ENCODE measurements around the gene LRIG1. TPM values are rescaled to one million over a fixed set of nuclear protein-coding genes. Genes with fewer than 3 reads are reported as not detected.

The LRIG1 gene
- total RNA-seq, 1 donor from 2014 or later: 64.1 TPM

DNA sequence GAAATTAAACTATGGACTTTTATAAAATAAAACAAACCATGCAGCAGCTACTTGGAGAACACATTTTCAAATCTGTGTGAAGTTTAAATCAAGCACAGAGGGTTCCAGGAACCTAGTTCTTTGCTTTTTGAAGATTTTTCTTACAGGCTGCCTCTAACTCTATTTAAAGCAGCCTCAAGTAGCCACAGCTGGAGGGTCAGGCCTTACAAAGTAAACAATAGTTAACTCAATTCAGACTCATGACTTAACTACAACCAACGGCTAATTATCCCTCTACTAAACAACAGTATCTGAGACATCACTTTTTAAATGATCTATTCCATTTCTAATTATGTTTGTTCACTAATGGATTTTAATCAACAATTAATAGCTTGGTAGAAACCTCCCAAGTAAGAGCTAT, 9.8 kb downstream of the LRIG1 start:
- intact Hi-C loops (cut with micrococcal nuclease): loop anchor here (1.0 kb wide), 2 partner anchors 10 to 19 kb away; no protein-coding TSS in a partner anchor

DNA sequence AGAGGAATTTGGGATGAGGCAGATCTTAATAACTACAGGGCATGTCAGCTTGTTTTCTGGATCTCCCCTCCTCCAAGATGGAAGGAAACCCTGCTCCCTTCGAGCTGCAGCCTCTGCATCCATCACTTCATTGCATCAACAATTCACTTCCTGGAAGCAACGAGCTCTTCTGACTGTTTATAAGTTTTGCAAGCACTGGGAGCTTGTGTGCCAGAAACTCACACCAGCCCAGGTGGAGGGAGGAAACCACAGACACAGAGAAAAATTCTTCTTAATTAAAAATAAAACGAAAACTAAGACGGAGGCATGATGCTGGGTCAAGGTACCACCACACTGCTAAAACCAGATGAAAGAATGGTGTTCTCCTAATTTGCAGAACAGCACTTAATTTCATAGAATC, 10.6 kb downstream of the LRIG1 start:
- intact Hi-C loops (cut with micrococcal nuclease): loop anchor here (1.0 kb wide), 2 partner anchors 9 to 18 kb away; no protein-coding TSS in a partner anchor

DNA sequence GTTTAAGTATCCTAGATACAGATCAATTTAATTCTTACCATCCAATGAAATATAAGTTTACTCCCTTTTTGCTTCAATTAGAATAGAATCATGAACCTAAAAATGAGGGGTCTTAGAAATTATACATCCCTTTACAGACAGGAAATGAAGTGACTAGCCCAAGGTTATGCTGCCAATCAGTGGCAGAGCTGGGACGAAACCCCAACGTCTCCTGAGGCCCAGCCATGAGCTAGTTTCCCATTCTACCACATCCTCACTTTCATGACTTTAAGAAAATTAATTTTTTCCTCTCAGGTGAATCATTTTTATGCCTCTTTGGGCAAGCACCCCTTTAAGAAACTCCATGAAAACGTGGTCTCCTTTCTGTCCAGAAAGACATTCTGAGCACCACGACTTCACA, 11.2 kb downstream of the LRIG1 start:
- intact Hi-C loops (cut with micrococcal nuclease): no loop called here

DNA sequence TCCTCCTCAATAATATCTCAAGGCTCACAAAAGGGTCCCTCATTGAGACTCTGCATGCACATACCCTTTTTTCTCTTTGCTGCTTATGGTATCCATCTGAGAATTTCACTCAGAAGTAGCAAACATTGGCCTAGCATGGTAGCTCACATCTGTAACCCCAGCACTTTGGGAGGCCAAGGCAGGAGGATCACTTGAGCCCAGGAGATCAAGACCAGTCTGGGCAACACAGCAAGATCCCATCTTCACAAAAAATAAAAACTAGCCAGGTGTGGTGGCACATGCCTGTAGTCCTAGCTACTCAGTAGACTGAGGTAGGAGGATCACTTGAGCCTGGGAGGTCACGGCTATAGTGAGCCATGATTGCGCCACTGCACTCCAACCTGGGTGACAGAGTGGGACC, 11.7 kb downstream of the LRIG1 start:
- intact Hi-C loops (cut with micrococcal nuclease): no loop called here

DNA sequence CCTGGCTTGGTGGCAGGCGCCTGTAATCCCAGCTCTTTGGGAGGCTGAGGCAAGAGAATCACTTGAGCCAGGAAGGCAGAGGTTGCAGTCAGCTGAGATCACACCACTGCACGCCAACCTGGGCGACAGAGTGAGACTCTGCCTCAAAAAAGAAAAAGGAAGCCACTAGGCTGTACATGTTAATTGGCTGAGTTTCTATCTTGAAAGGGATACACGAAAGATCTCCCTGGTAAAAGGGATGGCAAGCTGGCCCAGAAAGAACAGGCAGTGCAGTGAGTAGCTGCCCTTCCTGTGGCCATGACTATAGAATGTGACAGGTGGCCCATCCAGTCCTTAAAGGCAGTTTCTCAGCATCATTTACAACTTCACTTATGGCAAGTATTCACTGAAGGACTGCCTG, 12.3 kb downstream of the LRIG1 start:
- intact Hi-C loops (cut with micrococcal nuclease): loop anchor here (1.0 kb wide), 1 partner anchor 9 kb away; no protein-coding TSS in a partner anchor

DNA sequence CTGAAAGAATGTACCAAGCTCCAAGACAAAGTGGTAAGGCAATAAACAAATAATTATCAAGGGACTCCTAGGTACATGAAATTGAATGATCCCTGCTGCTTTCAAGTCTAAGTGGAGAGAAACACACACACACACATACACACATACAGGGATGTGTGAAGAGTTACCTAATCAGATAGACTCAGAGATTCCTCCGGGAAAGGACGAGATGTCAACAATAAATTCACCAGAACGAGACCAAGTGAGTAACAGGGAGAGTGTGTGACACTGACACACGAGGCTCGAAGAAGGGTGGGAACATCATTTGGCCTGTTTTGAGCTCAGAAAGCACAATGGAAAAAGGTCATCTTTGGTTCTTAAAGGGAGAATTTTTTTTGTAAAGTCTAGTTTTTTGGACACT, 13.4 kb downstream of the LRIG1 start:
- intact Hi-C loops (cut with micrococcal nuclease): no loop called here

DNA sequence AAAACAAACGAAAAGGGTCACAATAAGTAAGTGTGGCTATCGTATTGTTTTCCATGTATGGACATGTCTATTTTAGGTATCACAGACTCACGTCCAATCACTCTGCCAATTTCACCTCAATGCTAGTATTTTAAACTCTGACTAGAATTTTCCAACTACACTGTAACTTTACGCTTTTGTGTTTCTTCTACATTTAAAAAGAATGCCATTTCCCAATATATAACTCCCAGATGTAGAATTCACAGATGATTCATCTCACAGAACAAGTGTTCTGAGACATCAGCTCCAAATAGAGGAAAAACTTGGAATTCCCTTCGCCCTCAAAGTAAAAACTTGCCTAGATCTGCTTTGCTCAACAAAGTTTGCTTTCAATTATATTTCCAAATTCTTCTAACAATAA, 14.2 kb downstream of the LRIG1 start:
- intact Hi-C loops (cut with micrococcal nuclease): no loop called here

DNA sequence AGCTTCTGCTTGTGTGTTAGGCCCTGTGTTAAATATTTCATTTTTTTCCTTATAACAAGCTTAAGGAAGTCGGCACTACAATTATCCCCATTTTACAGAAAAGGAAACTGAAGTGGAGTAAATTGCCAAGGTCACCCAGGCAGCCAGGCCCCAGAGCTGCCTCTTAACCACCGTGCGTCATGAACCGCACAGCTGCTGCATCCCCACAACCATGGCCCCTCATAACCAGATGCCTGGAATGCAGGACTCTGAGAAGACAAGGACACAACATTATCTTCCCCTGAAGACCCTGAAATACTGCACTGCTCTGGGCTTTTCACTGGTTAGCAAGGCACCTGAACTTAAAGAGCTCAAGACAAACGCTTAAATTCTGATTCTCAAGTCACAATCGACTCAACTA, 14.6 kb downstream of the LRIG1 start:
- intact Hi-C loops (cut with micrococcal nuclease): no loop called here

DNA sequence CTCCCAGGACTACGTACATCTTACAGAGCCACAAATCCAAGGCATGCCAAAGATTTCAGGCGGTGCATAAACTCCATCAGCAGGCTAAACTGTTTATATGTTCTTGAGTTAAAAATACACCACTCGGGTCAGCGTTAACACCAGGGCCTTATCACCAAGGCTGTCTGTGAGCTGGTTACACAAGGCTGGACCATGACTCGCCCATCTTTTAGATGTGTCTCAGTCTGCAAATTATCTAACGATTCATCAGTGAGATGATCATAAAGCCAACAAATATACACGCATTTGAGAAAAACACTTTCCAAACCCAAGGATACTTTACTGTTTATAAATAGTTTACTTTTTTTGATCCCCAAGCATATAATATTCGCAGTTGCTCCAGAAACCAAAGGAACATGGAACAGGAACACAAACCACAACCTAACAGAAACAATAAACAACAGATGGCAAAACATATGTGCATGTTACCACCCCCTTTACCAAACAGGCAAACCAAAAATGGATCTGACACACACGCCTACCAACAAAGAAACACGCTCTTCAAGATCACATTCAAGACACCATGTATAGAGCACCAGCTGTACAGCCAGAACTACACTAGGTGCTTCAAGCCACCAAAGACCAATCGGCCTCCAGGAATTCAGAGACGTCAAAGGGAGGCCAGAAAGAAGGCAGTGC, 15.4 kb downstream of the LRIG1 start:
- intact Hi-C loops (cut with micrococcal nuclease): no loop called here

DNA sequence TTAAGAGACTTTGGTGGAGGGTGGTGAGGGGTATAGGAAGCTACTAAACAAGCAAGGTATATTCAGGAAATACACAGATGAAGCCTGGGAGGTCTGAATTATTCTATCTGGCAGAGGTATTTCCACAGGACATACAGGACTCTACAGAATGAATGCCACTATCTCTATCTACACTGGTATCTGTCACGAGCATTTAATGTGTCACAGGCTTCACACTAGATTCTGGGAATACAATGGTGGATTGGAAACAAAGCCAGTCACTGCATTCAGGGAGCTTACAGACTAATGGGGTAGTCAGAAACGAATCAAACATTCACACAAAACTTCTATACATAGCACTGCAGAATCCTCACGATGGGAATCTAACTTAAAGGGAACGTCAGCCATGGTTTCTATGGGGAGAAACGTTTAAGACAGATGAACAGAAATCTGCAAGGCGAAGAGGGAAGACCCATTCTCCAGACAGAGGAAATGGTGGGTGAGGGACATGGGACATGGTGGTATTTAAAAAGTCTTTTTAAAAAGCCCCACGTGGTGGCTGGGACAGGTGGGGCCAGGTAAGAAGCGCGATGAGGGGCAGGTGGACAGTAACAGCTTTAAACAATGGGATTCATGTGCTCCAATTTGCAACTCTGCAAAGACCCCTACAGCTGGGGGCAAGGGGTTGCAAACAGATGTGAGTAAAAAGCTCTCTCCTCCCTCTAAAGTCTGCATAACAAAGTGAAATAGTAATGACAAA, 16.5 kb downstream of the LRIG1 start:
- intact Hi-C loops (cut with micrococcal nuclease): loop anchor here (5.0 kb wide), 1 partner anchor 1173 kb away; no protein-coding TSS in a partner anchor

DNA sequence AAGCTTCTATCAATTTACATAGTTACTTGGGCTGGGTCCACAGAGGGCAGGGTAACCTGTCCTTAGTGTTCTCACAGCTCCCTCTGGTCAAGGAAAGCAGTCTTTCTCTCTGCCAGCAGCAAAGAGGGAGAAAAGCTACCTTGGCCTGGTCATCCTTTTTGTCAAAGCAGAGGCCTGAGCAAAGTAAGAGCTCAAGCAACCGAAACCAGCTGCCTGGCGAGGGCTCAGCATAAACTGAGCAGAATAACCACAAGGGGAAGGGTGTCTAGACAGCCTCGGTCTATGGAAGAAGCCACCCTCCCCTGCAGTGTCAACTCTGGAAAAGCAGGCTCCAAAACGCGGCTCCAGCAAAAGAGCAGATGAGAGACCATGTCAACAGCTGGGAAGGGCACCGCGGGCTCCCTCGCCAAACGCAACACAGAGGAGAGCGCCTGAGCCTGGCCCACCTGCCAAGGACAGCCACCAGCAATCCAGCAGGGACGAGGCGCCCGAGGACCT, 17.4 kb downstream of the LRIG1 start:
- intact Hi-C loops (cut with micrococcal nuclease): loop anchor here (2.0 to 5.0 kb wide), 2 partner anchors 15 to 1174 kb away; no protein-coding TSS in a partner anchor

DNA sequence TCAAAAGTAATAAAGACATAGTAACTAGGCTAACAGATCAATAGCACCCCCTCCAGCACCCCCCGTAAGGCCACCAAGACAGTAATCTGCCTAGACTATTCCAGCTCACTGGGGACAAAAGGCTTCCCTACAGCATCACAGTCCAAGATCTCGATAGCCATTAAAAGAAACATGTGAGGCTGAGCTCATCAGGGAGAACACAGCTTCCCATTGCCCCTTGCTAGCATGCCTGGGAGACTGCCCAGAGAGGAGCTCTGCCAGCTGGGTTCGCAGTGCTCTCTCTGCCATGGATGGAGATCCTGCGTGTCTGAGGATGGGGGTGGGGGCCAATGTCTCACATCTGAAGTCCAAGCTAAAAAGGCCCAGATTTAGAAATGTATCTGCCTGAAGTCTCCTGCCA, 17.8 kb downstream of the LRIG1 start:
- intact Hi-C loops (cut with micrococcal nuclease): loop anchor here (2.0 to 5.0 kb wide), 2 partner anchors 14 to 1174 kb away; no protein-coding TSS in a partner anchor

DNA sequence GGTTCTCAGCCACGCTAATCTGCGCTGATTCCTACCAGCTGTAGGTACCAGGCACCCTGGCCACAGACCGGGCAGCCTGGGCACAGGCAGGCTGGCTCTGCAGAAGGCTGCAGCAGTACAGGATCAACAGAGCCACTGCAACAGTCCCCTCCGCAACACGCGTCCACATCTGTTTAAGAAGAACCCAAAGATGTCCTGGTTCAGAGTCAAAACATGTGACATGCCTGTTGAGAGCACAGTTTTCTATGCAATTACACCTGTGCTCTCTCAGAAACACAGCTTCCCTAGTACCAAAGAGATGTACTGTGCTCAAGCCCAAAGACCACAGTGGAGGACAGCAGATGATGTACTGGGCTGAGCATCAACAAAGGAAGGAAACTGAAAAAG, 18.8 kb downstream of the LRIG1 start:
- intact Hi-C loops (cut with micrococcal nuclease): loop anchor here (2.0 to 5.0 kb wide), 2 partner anchors 13 to 1175 kb away; no protein-coding TSS in a partner anchor

DNA sequence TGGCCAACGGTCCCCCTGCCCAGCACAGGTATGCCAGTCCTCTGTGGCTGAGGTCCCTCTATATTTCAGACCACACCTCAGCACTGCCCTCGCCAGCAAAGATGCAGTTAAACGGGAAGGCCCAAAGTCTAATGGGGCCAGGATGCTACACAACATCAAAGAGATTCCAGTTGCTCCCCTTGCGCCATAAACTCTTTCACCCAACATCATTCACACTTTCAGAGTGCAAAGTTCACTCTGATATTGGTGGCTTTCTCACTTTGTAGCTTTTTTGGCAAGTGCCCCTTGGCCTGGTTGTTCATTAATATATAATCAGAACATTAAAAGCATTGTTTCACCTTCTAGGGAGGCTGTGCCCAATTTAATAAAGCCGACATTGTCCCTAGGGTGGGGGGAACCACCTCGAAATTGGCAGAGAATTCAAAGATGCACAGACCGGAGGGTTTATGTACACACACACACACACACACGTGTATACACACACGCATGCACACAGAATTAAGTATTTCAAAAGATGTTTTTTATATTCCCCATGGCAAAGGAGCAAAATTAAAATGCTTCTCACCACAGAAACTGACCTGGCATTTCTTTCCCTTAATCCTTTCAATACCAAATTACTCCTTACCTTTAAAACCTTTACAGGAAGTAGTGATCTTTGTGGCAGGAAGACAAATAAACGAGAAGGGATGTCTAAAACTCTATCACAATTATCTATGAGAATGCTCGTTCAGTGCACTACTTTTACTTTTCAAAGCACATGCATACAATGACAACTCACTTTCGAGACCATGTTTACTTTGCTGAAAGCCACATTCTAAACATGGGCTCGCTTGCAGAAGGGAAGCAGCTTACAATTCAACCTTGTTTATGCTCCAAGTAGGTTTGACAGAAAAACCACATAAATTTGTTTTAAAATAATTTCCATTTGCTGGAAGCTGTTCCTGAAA, 19.5 kb downstream of the LRIG1 start:
- intact Hi-C loops (cut with micrococcal nuclease): loop anchor here (1.0 to 5.0 kb wide), 7 partner anchors 9 to 1176 kb away; partner anchors contain the start of gene LRIG1

DNA sequence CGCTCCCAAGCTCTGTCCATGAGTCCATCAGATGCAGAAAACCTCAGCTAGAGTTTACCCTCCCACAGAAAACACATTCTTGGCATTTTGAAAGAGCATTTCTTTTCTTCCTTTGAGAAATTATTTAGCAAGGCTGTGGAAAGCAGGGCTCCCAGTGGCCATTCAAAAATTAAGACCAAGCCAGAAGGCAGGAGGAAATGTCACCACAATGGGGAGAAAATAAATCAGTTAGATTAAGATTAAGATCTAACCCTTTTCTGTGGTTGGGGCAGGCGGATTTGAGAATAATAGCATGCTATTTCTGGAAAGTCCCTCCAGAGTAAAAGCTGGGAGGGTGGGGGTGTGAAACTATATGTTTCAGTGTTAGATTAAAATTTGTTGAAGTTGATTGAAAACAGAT, 20.2 kb downstream of the LRIG1 start:
- intact Hi-C loops (cut with micrococcal nuclease): loop anchor here (1.0 to 5.0 kb wide), 6 partner anchors 8 to 1177 kb away; partner anchors contain the start of gene LRIG1

DNA sequence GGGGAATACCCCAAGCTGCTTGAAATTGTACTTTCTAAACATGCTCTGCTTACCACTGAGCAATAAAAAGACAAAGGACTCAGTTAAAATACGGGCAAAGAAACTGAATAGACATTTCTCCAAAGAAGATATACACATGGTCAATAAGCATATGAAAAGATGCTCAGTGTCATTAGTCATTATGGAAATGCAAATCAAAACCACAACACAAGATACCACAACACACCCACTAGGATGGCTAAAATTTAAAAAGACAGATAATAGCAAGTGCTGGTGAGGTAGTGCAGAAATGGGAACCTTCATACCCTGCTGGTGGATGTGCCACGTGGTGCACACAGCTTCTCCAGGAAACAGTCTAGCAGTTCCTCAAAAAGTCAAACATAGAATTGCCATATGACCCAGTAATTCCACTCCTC, 21.3 kb downstream of the LRIG1 start:
- intact Hi-C loops (cut with micrococcal nuclease): no loop called here

DNA sequence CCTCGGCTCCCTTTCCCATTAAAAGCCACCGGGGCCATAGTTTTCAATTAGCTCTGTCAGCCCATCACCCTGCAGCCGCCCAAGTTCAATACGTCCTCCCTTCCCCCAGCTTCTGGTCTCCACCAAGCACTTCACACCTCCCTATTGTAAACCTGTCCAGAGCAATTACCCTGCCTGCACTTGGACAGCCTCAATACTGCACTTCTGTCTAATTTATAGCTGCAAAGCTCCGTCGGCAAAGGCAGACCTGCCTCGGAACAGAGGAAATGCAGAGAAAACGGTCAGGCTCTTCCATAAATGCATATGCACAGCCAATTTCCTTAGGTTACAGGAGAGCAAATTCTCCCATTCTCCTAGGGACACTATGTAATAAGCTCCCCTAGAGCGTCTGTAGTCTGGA, 21.9 kb downstream of the LRIG1 start:
- intact Hi-C loops (cut with micrococcal nuclease): no loop called here

DNA sequence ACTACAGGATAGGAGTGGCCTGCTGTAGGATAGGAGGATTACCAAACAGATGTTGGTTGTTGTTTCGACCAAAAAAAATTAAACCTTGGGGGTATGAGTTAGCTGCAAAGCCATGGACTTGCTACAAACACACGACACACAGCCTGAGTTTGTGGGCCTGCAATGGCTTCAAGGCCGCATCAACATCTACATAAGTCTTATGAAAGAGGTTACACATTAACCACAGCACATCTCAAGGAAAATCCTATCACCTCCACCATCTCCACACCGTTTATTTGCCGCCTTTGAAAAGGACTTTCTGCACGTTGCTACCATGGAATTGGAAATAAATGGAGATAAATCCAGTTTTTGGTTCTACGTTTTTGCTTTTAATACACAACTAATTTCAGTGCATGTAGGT, 23.0 kb downstream of the LRIG1 start:
- intact Hi-C loops (cut with micrococcal nuclease): no loop called here

DNA sequence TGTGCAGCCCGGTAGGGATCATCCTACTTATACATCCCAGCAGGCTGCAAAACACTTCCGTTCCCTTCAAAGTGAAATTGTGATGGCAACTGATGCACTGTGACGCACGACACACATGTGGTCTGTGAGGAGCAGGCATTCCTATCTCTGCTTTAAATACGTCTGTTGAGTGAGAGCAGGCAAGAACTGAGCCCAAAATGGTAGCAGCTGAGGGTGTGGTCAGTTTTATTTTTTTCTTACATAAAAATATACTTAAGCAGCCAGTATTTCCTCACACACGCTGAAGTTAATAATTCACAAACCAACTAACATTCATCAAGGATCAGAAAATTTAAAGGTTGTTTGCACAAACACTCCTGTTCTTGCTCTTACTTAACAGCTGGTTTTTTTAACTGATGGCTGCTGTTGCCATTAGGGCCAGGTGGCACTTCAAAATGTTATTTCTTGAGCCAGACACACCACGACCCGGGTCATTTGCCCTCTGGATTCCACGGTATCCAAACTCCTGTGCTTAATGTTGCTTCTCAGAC, 23.9 kb downstream of the LRIG1 start:
- intact Hi-C loops (cut with micrococcal nuclease): no loop called here

DNA sequence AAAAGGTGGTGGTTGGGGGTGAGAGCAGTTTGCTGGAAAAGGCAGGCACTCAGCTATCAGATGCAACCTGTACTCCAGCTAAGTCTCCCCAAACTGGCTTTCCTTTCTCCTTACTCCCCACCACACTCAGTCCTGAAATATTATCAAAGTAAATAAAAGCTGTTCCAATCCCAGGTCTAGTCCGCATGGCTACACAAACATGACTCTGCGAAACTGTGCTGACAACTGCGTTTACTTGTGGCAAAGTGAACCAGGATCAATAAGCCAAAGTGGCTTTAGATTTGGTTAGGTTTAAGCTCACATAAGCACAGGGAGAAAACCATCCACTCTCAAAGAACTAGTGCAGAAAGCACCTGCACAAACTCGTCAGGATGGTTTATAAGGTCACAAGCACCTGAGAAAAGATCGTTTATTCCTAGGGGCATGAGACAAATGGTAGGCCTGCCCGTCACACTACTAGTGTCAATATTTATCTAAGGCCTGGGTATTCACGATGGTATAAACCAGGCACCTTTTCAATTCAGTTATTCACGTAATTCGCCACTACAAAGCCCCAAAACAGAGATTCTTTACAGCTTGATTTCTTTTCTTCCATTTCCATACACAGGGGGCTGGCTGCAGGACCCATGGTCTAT, 25.3 kb downstream of the LRIG1 start:
- intact Hi-C loops (cut with micrococcal nuclease): no loop called here
